Gastrocnemius medialis (tissue), 4 donors: ENCODE data around the gene KIAA1217.

ENCODE experiments used
- CTCF ChIP-seq, 5 experiments: fragments of 450-650 bp in 3 of 5; fragments of 200-600 bp in 2 of 5; sonication (generic) in 2 of 5; IDR thresholded peaks in 4 of 5; conservative IDR thresholded peaks in 1 of 5; 1 replicate in 4 of 5; 2 replicates in 1 of 5; pipeline ENCODE4 v1.5.1; 2016 to 2019; ENCODE audit warnings: antibody characterized with exemption in 5 of 5, mild to moderate bottlenecking in 3 of 5, moderate library complexity in 3 of 5
- POLR2A ChIP-seq, 2 donors: fragments of 450-650 bp; IDR thresholded peaks; one replicate each; pipeline ENCODE4 v1.6.1; 2017; ENCODE audit warnings: antibody characterized with exemption in 2 of 2, mild to moderate bottlenecking in 2 of 2, moderate library complexity in 2 of 2

- TF ChIP-seq CTCF (IDR thresholded peaks at IDR 0.05 in 4 of 5, conservative IDR thresholded peaks at IDR 0.05 in 1 of 5), result no peak
- peak; percentile 49 to 80 for TF ChIP-seq POLR2A (IDR thresholded peaks at IDR 0.05)
Observed at GRCh38 chr10:24449321-24449740, 240.4 kb downstream of the KIAA1217 start.
